GM12872 (cell line): ENCODE measurements around the gene BCDIN3D.

ENCODE experiments used
- TF ChIP-seq, protein P1 (sequence below): IDR thresholded peaks from 3 replicates; pipeline ENCODE4 v1.5.1; 2011; ENCODE audit warnings: low read depth, mild to moderate bottlenecking, low read length, moderate library complexity; ENCODE audit not compliant: insufficient read depth

BCDIN3D gene

DNA sequence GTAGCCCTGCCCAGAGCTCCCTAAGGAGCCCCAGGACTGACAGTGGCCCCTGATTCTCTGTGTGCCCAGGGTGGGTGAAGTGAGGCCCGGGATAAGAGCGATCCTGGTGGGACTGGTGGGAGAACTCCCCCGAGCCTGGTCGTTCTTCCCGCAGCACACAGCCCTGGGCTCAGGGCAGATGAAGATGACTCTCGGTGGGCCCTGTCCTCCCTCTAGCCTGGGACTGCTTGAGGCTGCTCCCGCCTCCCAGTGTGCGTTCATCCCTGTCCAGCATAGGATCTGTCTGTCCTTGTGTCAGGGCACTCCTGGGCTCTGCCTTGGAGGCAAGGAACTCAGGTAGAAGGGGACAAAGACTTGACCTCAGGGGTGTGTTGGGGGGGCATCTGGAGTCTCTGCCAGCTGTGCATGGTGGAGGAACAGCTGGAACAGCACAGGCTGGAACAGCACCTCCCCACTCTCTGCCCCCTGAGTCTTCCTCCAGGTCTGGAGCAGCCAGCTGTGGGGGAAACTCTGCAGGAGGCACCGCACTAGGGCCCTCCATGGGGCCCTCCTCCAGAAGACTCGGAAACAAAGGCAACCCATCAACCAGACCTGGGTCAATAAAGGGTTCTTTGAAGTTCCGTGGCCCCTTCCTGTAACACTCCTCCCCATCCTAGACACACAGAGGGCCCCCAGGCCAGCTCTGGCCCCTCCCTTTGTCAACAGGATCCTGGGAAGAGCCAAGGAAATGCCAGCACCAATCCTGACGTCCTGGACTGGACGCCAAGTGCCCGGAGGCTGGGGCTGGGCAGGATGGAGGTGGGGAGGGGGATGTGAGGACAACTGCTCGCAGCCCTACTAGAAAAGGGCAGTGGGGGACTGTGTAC is 44.9 kb upstream of the BCDIN3D start:
- TF ChIP-seq, protein P1, sequence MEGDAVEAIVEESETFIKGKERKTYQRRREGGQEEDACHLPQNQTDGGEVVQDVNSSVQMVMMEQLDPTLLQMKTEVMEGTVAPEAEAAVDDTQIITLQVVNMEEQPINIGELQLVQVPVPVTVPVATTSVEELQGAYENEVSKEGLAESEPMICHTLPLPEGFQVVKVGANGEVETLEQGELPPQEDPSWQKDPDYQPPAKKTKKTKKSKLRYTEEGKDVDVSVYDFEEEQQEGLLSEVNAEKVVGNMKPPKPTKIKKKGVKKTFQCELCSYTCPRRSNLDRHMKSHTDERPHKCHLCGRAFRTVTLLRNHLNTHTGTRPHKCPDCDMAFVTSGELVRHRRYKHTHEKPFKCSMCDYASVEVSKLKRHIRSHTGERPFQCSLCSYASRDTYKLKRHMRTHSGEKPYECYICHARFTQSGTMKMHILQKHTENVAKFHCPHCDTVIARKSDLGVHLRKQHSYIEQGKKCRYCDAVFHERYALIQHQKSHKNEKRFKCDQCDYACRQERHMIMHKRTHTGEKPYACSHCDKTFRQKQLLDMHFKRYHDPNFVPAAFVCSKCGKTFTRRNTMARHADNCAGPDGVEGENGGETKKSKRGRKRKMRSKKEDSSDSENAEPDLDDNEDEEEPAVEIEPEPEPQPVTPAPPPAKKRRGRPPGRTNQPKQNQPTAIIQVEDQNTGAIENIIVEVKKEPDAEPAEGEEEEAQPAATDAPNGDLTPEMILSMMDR, result no peak

DNA sequence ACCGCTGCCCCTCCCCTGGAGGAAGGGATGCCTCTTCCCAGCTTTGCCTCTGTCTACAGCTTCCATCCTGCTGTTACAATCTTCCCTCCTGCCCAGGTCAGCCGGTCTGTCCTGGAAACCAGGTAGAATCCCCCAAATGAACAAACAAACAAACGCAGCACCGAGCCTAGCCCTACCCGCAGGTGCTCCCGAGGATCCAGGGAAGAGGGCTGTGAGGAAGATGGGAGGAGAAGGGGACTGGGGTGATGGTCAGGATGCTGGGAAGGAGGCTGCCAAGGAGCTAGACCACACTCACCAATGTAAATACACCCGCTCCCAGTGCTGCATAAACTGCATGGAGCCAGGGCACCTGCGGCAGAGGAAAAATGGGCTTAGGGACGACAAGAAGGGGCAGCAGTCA is 44.2 kb upstream of the BCDIN3D start:
- TF ChIP-seq, protein P1, result no peak

GRCh38 chr12:49885663-49886461 is 43.0 kb upstream of the BCDIN3D start:
- TF ChIP-seq, protein P1, result no peak

DNA sequence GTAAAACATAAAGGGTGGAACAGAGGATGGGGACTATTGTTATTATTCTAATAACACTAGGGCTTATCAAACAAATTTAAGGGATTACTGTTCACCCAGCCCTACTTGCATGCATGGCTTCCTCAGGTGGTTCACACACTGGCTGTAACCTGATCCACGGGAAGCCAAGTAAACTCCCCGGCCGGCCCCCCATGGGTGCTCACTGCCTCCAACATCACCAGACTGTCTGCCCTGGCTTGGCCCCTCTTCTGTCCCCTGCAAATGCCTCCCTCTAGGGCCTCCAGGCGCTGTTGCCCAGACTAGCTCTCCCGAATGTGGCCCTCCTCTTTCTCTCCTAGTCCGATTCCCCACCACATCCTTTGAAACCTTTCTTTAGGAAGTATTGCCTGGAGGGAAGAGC is 42.2 kb upstream of the BCDIN3D start:
- TF ChIP-seq, protein P1, result no peak

- TF ChIP-seq, protein P1, result no peak
These were observed 40.1 kb upstream of the BCDIN3D start for GRCh38 chr12:49882851-49883464.

DNA sequence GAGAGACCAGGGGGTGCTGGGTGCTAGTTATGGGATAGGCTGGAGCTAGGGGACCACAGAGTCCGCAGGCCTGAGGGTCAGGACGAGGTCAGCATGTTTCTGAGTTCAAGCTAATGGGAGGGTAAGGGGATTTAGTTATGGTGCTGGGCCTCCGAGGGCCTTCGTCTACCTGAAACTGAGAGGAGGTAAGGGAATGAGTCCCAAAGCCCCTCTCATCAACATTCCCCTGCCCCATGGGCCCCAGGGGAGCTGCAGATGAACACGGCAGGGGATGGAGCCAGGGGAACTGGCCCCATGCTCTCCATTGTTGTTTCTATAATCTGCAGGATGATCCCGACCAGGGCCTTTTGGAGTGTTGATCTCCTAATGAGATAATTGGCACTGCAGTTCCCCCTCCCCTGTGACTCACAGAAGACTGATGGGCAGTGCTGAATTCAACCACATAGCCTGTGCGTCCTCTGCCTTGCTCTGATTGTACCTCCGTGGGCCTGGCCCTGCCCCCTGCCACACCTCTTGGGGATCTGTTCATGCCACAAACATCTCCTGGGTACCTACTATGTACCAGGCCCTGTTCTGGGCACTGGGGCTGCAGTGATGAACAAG is 39.4 kb upstream of the BCDIN3D start:
- TF ChIP-seq, protein P1, result no peak
